Measurements from ENCODE around the gene ACE.
"Not testable (repeated sequence)": the region's sequence is repeated elsewhere in the genome, so short reads cannot be mapped to it uniquely, and the experiment has no call there.

The ACE gene

DNA sequence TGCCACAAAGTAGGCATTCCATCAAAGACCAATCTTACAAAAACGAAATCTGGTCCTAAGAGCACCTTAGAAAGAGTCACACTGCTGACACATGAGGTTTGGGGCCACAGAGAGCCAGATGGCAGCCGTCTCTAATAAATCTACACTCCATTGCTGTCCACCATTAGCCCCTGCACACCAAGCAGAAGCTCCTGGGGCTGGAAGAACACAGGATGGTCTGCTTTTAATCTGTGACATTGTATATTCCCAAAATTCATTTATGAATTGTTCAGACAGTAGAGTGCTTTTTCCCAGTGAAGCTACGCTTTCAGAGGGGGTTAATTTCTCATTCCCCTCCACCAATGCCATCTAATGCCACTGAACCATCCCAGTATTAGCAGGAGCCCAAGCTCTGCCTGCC is 32.4 kb upstream of the ACE start:
- DNase-seq: no peak

GRCh38 chr17:63445065-63445464 is 31.8 kb upstream of the ACE start:
- no peak for DNase-seq

DNA sequence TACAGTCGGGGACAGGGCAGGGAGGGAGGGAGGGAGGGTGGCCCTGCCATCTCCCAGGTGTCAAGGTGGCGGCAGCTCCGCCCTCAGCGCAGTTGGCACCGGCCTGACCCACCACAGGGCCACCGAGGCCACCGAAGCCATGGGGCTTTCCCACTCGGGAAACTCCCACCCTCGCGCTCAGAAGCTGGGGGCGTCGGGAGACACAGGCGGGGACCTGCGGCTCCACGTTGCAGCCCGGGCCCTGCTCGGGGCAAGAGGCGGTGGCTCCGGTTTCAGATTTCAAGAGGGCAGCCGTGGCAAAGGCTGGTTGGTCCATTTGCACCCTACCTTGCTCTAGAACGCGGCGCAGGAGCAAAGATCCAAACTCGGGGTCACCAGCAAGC is 31.3 kb upstream of the ACE start:
- no peak for DNase-seq

- peak; percentile 58 for DNase-seq
Observed at GRCh38 chr17:63445954-63446752, 30.7 kb upstream of the ACE start, which contains the start of gene CYB561. Gene CYB561, minus strand, starts transcription at chr17:63446306. Its CDS starts 8,759 bp downstream, at chr17:63437547.

GRCh38 chr17:63446753-63447470 is 29.9 kb upstream of the ACE start:
- DNase-seq: no peak

GRCh38 chr17:63447471-63448009 is 29.3 kb upstream of the ACE start:
- no peak for DNase-seq

DNA sequence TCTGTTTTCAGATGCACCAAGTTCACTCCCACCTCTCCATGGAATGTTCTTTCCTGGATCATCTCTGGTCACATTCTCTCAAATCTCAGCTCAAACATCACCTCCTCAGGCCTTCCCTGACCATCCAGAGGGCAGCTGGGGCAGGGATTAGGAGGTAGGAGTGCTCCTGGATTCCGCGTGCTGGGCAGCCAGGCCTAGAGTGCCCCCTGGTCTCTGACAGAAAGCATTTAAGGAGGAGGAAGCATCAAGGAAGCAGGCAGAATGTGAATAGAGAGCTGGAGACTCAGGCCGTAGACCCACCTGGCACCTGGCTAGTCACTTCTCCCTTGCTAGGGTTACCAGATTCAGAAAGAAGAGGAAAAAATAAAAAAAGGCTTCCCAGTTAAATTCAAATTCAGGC is 28.2 kb upstream of the ACE start:
- no peak for DNase-seq

- DNase-seq: no peak
Observed at GRCh38 chr17:63450551-63450950, 26.3 kb upstream of the ACE start.

- no peak for DNase-seq
Observed at GRCh38 chr17:63451150-63451549, 25.7 kb upstream of the ACE start.

DNA sequence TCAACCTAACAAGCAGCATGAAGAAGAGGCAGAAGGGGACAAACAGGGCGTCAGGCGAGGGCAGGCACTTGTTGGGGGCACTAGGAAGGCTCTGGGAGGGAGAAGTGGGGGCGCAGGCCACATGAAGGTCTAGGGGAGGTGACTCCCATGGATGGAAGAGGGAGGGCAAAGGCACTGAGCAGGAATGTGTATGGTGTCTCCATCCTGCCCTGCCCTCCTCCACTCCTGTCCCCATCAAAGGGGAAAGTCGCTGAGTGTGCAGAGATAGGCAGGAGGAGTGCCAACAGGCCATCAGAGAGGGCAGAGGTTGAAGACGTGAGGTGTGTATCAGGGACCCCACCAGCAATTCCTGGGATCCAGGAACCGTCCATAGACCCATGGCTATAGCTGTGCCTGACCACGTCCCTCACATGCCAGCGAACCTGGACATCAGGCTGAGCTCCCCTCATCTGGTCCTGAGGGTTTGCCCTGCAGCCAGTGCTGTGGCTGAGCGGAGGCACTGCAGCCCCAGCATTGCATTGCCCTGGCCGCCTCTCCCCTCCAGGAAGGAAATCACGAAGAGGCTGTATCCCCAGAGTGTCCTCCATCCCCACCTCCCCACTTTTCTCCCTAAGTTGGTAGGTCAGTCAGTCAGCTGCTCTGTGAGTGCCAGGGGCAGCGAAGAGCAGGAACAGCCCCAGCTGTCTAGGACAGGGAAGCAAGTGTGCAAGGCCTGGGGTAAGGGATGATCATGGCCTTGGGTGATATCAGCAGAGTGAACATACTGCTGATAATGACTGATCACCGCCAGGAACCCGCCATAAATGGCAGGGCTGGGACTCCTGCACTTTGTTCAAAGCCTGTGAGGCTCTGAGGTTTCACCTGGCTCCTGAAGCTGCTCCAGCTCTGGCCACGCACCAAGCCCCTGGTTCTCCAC is 24.6 kb upstream of the ACE start:
- no peak for DNase-seq

DNA sequence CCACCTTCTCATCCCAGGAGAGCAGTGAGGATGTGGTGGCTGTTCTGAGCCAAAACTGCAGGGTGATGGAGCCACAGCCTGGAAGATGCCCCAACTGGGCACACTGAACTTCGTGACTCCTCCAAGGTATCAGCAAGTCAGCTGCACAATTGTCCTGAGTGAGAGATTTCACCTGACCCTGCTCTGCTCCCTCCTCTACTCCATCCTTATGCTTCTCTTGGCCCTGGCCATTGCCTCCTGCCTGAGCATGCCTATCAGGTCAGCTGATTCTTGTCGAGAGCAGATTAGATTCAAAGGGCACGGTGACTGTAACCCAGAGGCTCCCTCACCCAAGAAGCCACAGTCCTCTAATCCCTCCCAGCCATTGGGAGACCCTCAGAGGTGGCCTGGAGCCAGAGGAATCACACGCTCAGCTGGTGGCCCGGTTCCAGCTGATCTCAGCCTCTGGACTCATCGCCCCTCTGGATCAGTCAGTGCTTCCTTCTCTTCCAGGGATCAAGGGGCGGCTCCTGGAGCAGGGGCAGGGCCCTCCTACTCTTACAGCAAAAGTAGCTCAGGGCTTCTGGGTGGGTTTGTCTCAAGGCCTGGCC is 23.8 kb upstream of the ACE start:
- no peak for DNase-seq

DNA sequence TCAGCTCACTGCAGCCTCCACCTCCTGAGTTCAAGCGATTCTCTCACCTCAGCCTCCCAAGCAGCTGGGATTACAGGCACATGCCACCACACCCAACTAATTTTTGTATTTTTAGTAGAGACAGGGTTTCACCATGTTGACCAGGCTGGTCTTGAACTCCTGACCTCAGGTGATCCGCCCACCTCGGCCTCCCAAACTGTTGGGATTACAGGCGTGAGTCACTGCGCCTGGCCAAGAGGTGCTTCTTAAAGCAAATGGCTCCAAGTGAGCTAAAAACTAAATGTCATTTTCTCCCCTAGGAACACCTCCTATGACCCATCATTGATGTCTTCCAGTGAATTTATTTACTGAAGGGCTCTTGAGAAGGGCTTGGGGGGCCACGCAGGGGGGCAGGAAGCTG is 22.5 kb upstream of the ACE start:
- DNase-seq: not testable (repeated sequence)

DNA sequence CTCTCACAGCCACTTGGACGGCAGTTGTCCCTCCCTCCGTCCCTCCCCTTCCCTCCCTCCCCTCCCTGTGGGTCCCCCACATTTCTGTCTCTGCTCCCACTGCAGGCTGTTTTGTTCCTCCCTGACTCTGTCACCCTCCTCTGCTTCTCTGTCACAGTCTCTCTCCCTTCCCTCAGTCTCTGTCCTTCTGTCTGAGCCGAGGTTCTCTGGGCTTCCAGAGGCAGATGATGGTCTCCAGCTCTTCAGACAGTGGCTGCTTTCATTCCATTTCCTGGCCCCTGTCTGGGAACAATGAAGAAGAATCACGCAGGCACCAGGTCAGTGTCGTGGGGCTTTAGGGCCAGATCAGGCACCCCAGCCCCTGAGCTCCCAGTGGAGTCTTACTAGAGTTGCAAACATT is 21.9 kb upstream of the ACE start:
- DNase-seq: no peak

GRCh38 chr17:63455417-63455816 is 21.4 kb upstream of the ACE start:
- DNase-seq: no peak

- DNase-seq: no peak
Observed at GRCh38 chr17:63458478-63458877, 18.4 kb upstream of the ACE start.

GRCh38 chr17:63460018-63460417 is 16.8 kb upstream of the ACE start:
- no peak for DNase-seq

GRCh38 chr17:63463771-63464170 is 13.1 kb upstream of the ACE start:
- no peak for DNase-seq

DNA sequence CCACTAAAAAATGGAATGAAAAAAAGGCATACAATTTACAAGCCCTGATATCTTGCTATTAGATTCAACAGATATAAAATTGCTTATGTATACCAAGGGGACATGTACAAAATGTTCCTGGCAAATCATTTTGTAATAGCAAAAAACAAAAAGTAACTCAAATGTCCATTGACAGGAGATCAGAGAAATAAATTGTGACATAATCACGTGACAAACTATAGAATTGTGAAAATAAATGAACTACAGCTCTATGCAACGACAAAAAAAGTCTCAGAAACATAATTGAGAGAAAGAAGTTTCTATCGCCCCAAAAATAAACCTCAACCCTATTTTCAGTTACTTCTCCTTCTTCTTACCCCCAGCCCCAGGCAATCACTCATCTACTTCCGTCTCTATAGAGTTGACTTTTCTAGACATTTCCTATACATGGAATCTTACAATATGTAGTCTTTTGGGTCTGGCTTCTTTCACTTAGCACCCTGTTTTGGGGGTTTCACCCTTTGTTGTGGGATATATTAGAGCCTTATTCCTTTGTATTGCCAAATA is 12.1 kb upstream of the ACE start:
- no peak for DNase-seq

DNA sequence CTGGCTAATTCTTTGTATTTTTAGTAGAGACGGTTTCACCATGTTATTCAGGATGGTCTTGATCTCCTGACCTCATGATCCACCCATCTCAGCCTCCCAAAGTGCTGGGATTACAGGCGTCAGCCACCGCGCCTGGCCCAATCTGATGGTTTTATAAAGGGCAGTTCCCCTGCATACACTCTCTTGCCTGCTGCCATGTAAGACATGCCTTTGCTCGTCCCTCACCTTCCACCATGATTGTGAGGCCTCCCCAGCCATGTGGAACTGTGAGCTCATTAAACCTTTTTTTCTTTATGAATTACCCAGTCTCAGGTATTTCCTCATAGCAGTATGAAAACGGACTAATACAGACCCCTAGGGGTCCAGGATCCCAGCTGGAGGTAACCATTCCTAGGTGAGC is 8.8 kb upstream of the ACE start:
- DNase-seq: not testable (repeated sequence)

DNA sequence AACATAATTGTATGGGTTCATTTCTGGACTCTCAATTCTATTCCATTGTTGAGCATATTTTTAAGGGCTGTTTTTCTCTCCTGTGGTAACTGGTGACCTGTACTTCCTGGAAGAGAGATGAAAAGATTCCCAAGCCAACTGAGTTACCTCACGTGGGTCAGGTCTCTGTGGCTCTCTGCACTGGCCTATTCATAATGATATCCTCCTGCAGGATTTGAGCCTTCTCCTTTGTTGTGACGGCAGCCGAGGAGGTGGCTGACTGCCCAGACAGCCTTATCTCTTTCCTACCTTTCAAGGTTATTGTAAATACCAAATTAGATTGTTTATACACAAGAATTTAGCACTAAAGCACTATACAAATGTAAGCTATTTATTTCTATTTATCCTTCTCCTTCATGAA is 2.7 kb upstream of the ACE start:
- no peak for DNase-seq

DNA sequence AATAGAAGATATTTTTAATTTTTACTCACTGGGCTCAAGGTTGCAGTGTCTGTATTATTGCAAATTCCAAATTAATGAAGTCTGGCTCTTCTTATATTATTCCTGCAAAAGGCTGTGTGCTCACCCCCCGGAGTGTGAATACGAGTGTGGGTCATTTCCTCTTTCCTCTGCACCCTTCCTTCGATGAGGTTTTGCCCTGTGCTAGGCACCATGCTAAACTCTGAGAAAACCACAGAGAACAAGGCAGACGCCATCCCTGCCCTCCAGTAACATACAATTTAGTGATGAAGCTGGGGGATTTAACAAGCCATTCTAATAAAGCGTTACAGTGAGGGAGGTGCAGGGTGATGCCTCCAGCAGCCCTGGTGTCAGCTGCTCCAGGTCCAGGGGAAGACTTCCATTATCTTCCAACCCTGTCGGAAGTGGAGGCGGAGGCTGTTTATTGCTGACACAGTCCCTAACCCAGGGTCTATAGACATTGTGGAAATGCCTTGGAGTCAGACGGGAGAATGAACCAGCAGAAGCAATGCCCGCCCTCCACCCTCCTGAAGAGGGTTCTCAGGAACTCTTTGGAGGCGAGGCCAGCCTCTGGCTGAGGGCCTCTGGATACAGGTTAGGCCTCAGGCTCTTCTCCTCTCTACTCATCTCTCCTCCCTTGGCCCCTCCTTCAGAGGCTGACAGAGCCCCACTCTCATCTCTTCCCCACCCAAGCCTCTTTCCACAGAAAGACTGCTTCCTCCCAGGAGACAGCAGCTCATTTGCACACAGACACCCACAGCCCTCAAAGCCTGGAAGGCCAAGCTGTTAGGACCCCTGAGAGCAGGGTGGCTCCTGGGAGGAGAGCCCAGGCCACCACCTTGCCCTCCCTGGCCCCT is 2.0 kb upstream of the ACE start:
- DNase-seq: no peak
